ENCODE results near the gene GALNT7.

Gene GALNT7

GRCh38 chr4:173130687-173131086 is 37.9 kb upstream of the GALNT7 start:
- TF ChIP-seq CTCF (conservative IDR thresholded peaks at IDR 0.05) = no peak
- no peak overlapping the region for H3K27ac ChIP-seq

- H3K27ac ChIP-seq = no peak overlapping the region
These were observed 34.2 kb upstream of the GALNT7 start for GRCh38 chr4:173134426-173134825.

GRCh38 chr4:173135241-173135847 is 33.3 kb upstream of the GALNT7 start:
- no peak for TF ChIP-seq CTCF (conservative IDR thresholded peaks at IDR 0.05)
- no peak overlapping the region for H3K27ac ChIP-seq

More at GRCh38 chr4:173134426-173134825, 34.2 kb upstream of the GALNT7 start:
- TF ChIP-seq CTCF (conservative IDR thresholded peaks at IDR 0.05) = no peak

GRCh38 chr4:173138624-173139023 is 30.0 kb upstream of the GALNT7 start:
- H3K27ac ChIP-seq = no peak overlapping the region
- TF ChIP-seq CTCF (conservative IDR thresholded peaks at IDR 0.05) = no peak

- no peak overlapping the region for H3K27ac ChIP-seq
- TF ChIP-seq CTCF (conservative IDR thresholded peaks at IDR 0.05) = no peak
These were observed 29.1 kb upstream of the GALNT7 start for GRCh38 chr4:173139561-173139960.

GRCh38 chr4:173145131-173145530 is 23.5 kb upstream of the GALNT7 start:
- no peak overlapping the region for H3K27ac ChIP-seq
- TF ChIP-seq CTCF (conservative IDR thresholded peaks at IDR 0.05) = no peak

- H3K27ac ChIP-seq = no peak overlapping the region
- TF ChIP-seq CTCF (conservative IDR thresholded peaks at IDR 0.05) = no peak
These were observed 22.2 kb upstream of the GALNT7 start for GRCh38 chr4:173146456-173146855.
